ENCODE data around the gene ATP6V1F. TPM values are rescaled to one million over a fixed set of nuclear protein-coding genes. Genes with fewer than 3 reads are reported as not detected.

The ATP6V1F gene
- total RNA-seq, 1 experiment from 2014 or later = 115 TPM

DNA sequence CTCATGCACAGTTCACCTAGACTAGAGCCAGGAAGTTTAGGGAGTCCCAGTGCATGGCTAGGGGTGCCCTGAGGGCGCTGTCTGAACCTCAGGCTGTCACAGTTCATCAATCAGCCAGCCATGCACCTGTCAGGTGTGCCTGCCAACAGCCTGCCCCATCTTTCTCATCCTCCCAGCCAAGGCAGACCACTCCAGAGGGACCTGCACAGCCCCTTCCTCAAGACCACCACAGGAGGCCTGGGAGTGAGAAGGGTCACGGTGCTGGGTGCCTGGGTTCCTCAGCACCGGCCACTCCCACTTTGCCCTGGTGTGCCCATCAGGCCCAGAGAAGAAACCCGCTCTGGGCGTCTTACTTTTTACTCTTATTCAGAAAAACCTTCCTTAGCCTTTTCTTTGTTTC lies 8.4 kb downstream of the ATP6V1F start:
- no CpG with 5 or more reads among the region's 5 CpGs for whole genome bisulfite sequencing (ENCODE audit: extremely low coverage, insufficient read length, low lambda C conversion rate)
- Histone ChIP-seq H2BK120ac (ENCODE audit: low read depth, low read length, poor library complexity, severe bottlenecking) (no peak overlapping the region), H3K23ac (ENCODE audit: insufficient read length, low read depth, low read length) (no peak overlapping the region), H3K79me2 (ENCODE audit: insufficient read depth, low read length) (no peaks in the 10 kb centered on the region), H4K8ac (replicated peaks; ENCODE audit: insufficient read length, low read depth, low read length) (no peak overlapping the region), H2BK20ac (ENCODE audit: low read depth, low read length, poor library complexity, severe bottlenecking) (no peak overlapping the region), H3K27ac (ENCODE audit: insufficient read length, low read depth, low read length) (no peak overlapping the region), H4K20me1 (ENCODE audit: control insufficient read depth, insufficient read depth, insufficient read length) (no peaks in the 10 kb centered on the region), H3K79me1 (ENCODE audit: insufficient read depth, low read depth, low read length, poor library complexity, severe bottlenecking) (no peaks in the 10 kb centered on the region), H2AFZ (ENCODE audit: low read length) (no peak overlapping the region), H2BK15ac (ENCODE audit: low read depth, low read length) (no peak overlapping the region), H4K91ac (ENCODE audit: insufficient read length, low read depth, low read length) (no peak overlapping the region), H2AK5ac (ENCODE audit: insufficient read length, low read length) (no peak overlapping the region), H3T11ph (ENCODE audit: low read length) (no peak overlapping the region), H3K56ac (ENCODE audit: insufficient read length, low read depth, low read length) (no peak overlapping the region), H3K23me2 (ENCODE audit: insufficient read length, low read depth, low read length, poor library complexity, severe bottlenecking) (peaks cover 12% of the 10 kb centered on the region), H3K4me1 (ENCODE audit: insufficient read depth, low read length) (no peaks in the 10 kb centered on the region), H3K14ac (ENCODE audit: insufficient read depth, low read length) (no peak overlapping the region), H3K4me2 (ENCODE audit: insufficient read depth, insufficient read length, low read length) (no peak overlapping the region), H3K18ac (ENCODE audit: insufficient read length, low read depth, low read length) (no peak overlapping the region), H3K4ac (ENCODE audit: low read depth, low read length) (no peak overlapping the region), H2BK12ac (ENCODE audit: insufficient read length, low read depth, low read length) (no peak overlapping the region), H3K9ac (ENCODE audit: extremely low read depth, insufficient read length, low read length) (no peak overlapping the region), H3K9me3 (ENCODE audit: control insufficient read depth, low read depth, low read length) (no peaks in the 10 kb centered on the region), H2BK5ac (ENCODE audit: insufficient read length, low read length) (no peak overlapping the region), H4K5ac (ENCODE audit: insufficient read length, low read depth, low read length) (no peak overlapping the region), H3K27me3 (ENCODE audit: insufficient read depth, low read length) (peaks cover 11% of the 10 kb centered on the region; the same call in 1 of the 2 replicates)
- Mint-ChIP-seq H3K36me3 (ENCODE audit: insufficient read depth in 1 of 3, low read depth in 3 of 3) (peaks cover 0 to 9% (median 4%) of the 10 kb centered on the region in 3 experiments; a peak in 5 of 7 replicates), H3K27ac (no peak overlapping the region), H3K4me3 (no peak overlapping the region), H3K27me3 (ENCODE audit: low read depth) (peaks cover 52% of the 10 kb centered on the region), H3K9me3 (no peaks in the 10 kb centered on the region; a peak in 1 of 5 replicates), H3K4me1 (peaks cover 27 to 28% of the 10 kb centered on the region in 2 experiments)
- TF ChIP-seq, protein P1, sequence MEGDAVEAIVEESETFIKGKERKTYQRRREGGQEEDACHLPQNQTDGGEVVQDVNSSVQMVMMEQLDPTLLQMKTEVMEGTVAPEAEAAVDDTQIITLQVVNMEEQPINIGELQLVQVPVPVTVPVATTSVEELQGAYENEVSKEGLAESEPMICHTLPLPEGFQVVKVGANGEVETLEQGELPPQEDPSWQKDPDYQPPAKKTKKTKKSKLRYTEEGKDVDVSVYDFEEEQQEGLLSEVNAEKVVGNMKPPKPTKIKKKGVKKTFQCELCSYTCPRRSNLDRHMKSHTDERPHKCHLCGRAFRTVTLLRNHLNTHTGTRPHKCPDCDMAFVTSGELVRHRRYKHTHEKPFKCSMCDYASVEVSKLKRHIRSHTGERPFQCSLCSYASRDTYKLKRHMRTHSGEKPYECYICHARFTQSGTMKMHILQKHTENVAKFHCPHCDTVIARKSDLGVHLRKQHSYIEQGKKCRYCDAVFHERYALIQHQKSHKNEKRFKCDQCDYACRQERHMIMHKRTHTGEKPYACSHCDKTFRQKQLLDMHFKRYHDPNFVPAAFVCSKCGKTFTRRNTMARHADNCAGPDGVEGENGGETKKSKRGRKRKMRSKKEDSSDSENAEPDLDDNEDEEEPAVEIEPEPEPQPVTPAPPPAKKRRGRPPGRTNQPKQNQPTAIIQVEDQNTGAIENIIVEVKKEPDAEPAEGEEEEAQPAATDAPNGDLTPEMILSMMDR (conservative IDR thresholded peaks at IDR 0.05) = no peak
- DNase-seq = no peak

All from H9 (cell line).